BE2C (cell line): ENCODE results near the gene POU2AF1.

Source experiments
- DNase-seq: peaks from one replicate; pipeline ENCODE4 v3.0.0-alpha.2; 2020
- H3K27me3 ChIP-seq: fragments of 250-450 bp; sonication (Bioruptor Pico); 2 replicates; pipeline ENCODE4 v1.5.1; 2020; ENCODE audit warnings: mild to moderate bottlenecking
- H3K36me3 ChIP-seq: fragments of 250-450 bp; sonication (Bioruptor Pico); 2 replicates; pipeline ENCODE4 v1.5.1; 2020; ENCODE audit warnings: mild to moderate bottlenecking
- H3K4me1 ChIP-seq: fragments of 250-450 bp; sonication (Bioruptor Pico); 2 replicates; pipeline ENCODE4 v1.5.1; 2020
- H3K4me3 ChIP-seq: 2 replicates; pipeline ENCODE4 v1.5.1; 2011; ENCODE audit warnings: low read depth, low read length
- H3K9me3 ChIP-seq: fragments of 250-450 bp; sonication (Bioruptor Pico); 2 replicates; pipeline ENCODE4 v1.5.1; 2020
- CTCF ChIP-seq: IDR thresholded peaks from 2 replicates; pipeline ENCODE4 v1.5.1; 2012; ENCODE audit warnings: mild to moderate bottlenecking, low read depth, low read length

The POU2AF1 gene

GRCh38 chr11:111412293-111412692 lies 33.2 kb upstream of the POU2AF1 start:
- H3K27me3 ChIP-seq, result peaks cover 12% of the 10 kb centered on the region
- H3K36me3 ChIP-seq, result no peaks in the 10 kb centered on the region
- H3K9me3 ChIP-seq, result no peaks in the 10 kb centered on the region
- TF ChIP-seq CTCF, result no peak
- DNase-seq, result no peak
- no peak overlapping the region for H3K4me3 ChIP-seq
- no peaks in the 10 kb centered on the region for H3K4me1 ChIP-seq

GRCh38 chr11:111411456-111411855 lies 32.4 kb upstream of the POU2AF1 start:
- TF ChIP-seq CTCF, result no peak
- no peak overlapping the region for H3K4me3 ChIP-seq
- no peaks in the 10 kb centered on the region for H3K4me1 ChIP-seq
- no peaks in the 10 kb centered on the region for H3K36me3 ChIP-seq
- peaks cover 10% of the 10 kb centered on the region for H3K27me3 ChIP-seq
- H3K9me3 ChIP-seq, result no peaks in the 10 kb centered on the region
- DNase-seq, result no peak

- no peak for TF ChIP-seq CTCF
- Histone ChIP-seq H3K27me3 (peaks cover 7% of the 10 kb centered on the region), H3K4me1 (no peaks in the 10 kb centered on the region), H3K36me3 (no peaks in the 10 kb centered on the region), H3K4me3 (no peak overlapping the region), H3K9me3 (no peaks in the 10 kb centered on the region)
- DNase-seq, result no peak
Observed at GRCh38 chr11:111410951-111411350, 31.9 kb upstream of the POU2AF1 start.

- no peak for TF ChIP-seq CTCF
- no peaks in the 10 kb centered on the region for H3K4me1 ChIP-seq
- no peaks in the 10 kb centered on the region for H3K9me3 ChIP-seq
- no peak for DNase-seq
- no peaks in the 10 kb centered on the region for H3K36me3 ChIP-seq
- no peak overlapping the region for H3K4me3 ChIP-seq
- peaks cover 7% of the 10 kb centered on the region for H3K27me3 ChIP-seq
Observed at GRCh38 chr11:111409915-111410314, 30.8 kb upstream of the POU2AF1 start.

- H3K36me3 ChIP-seq, result no peaks in the 10 kb centered on the region
- no peaks in the 10 kb centered on the region for H3K4me1 ChIP-seq
- peaks cover 7% of the 10 kb centered on the region for H3K27me3 ChIP-seq
- no peak overlapping the region for H3K4me3 ChIP-seq
- H3K9me3 ChIP-seq, result no peaks in the 10 kb centered on the region
- TF ChIP-seq CTCF, result no peak
- no peak for DNase-seq
Observed at GRCh38 chr11:111408789-111409727, 30.0 kb upstream of the POU2AF1 start.

- Histone ChIP-seq H3K9me3 (no peaks in the 10 kb centered on the region), H3K27me3 (0 out of 2 replicates have a peak, but pooled peaks cover 3% of the 10 kb centered on the region), H3K36me3 (no peaks in the 10 kb centered on the region), H3K4me1 (no peaks in the 10 kb centered on the region), H3K4me3 (no peak overlapping the region)
- no peak for DNase-seq
- TF ChIP-seq CTCF, result no peak
Observed at GRCh38 chr11:111407652-111408051, 28.6 kb upstream of the POU2AF1 start.
